PC-9 (cell line): ENCODE measurements around the gene CPN1.

Experiments
- EZH2 ChIP-seq: fragments of 200-600 bp; sonication (generic); IDR thresholded peaks from 2 replicates; pipeline ENCODE4 v1.8.0; 2017; ENCODE audit warnings: antibody characterized with exemption, low read depth
- TF ChIP-seq, protein P1 (sequence below): fragments of 200-600 bp; sonication (generic); conservative IDR thresholded peaks from 2 replicates; pipeline ENCODE4 v1.6.1; 2017; ENCODE audit warnings: mixed run types, antibody characterized with exemption, mild to moderate bottlenecking, moderate library complexity

- no peak for TF ChIP-seq EZH2
- TF ChIP-seq, protein P1, sequence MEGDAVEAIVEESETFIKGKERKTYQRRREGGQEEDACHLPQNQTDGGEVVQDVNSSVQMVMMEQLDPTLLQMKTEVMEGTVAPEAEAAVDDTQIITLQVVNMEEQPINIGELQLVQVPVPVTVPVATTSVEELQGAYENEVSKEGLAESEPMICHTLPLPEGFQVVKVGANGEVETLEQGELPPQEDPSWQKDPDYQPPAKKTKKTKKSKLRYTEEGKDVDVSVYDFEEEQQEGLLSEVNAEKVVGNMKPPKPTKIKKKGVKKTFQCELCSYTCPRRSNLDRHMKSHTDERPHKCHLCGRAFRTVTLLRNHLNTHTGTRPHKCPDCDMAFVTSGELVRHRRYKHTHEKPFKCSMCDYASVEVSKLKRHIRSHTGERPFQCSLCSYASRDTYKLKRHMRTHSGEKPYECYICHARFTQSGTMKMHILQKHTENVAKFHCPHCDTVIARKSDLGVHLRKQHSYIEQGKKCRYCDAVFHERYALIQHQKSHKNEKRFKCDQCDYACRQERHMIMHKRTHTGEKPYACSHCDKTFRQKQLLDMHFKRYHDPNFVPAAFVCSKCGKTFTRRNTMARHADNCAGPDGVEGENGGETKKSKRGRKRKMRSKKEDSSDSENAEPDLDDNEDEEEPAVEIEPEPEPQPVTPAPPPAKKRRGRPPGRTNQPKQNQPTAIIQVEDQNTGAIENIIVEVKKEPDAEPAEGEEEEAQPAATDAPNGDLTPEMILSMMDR = no peak
These were observed 86.4 kb downstream of the CPN1 start for GRCh38 chr10:99995269-99995668.
